Colonic mucosa (tissue), 4 donors: ENCODE results near the gene LINGO1. TPM values are rescaled to one million over a fixed set of nuclear protein-coding genes. Genes with fewer than 3 reads are reported as not detected.

Experiments
- DNase-seq: peaks from one replicate; pipeline ENCODE4 v3.0.0-alpha.2; 2020
- H3K27ac ChIP-seq: fragments of 200-600 bp; one replicate; pipeline ENCODE4 v1.8.0; 2021
- H3K27me3 ChIP-seq: fragments of 200-600 bp; one replicate; pipeline ENCODE4 v1.8.0; 2021
- H3K36me3 ChIP-seq: fragments of 200-600 bp; one replicate; pipeline ENCODE4 v1.8.0; 2021
- H3K4me1 ChIP-seq: fragments of 200-600 bp; one replicate; pipeline ENCODE4 v1.8.0; 2021; ENCODE audit warnings: mild to moderate bottlenecking
- H3K4me3 ChIP-seq: fragments of 200-600 bp; one replicate; pipeline ENCODE4 v1.8.0; 2021
- H3K9ac ChIP-seq, 2 donors: one replicate each; pipeline ENCODE4 v1.7.0; 2013; ENCODE audit warnings: control low read depth in 2 of 2, low read depth in 2 of 2, low read length in 2 of 2
- H3K9me3 ChIP-seq: fragments of 200-600 bp; one replicate; pipeline ENCODE4 v1.8.0; 2021
- intact Hi-C: fragments of 100-400 bp; cut with DNase I; formaldehyde crosslinking; loops from one replicate; pipeline ENCODE4 v1.14.1; 2022
- total RNA-seq, 2 donors: library from RNA; stranded (reverse); fragmentation: NEBNext Ultra II Directional in 1 of 2; extraction: Animal tissue kit (Norgen Biotek cat#: 25700) in 1 of 2; gene quantifications; one replicate each; pipeline ENCODE4 v1.2.1, GENCODE V29; 2021
- TF ChIP-seq, protein P1 (sequence below): fragments of 200-600 bp; IDR thresholded peaks from one replicate; pipeline ENCODE4 v1.8.0; 2022; ENCODE audit warnings: antibody characterized with exemption, mild to moderate bottlenecking
- donor health status: healthy.
- donor health status: DM: no; HTN: no; CAD: no.
- donor health status: DM: no; HTN: no; CAD: no.

Gene LINGO1
- total RNA-seq, 2 donors from 2014 or later = 0.79 to 1.1 TPM

DNA sequence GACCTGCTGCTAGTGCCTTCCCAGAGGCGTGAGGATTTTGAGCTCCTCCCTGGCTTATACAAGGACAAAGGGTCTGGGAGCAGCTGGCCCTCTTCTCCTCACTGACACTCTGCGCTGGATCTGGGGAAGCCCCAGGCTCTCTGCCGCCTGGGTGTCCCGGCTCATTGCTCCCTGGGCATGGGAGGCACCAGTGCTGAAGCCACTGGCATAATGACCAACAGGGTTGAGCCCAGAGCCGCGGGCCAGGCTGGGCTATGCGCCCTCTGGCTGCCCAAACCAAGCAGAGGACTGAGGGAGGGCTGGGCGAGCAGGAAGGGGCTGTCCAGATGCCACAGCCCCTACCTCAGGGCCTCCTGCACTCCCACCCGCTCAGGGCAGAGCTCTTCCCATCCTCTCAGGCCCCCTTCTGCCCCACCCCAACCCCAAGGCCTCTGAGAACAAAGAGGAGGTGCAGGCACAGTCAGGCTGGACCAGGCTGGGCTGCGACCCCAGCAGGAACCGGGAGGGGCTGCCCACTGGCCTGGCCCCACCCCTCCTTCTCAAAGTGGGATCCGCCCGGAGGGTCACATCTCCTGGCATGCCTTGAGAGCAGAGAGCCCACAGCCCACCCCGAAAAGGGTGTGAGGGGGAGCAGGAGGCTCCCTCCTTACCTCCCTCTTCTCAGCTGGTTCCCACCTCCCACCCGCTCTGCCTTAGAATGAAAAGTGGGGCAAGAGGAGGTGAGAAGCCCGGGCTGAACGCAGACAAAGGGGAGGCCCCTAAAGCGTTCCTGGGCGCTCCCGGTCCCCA is 1.6 kb downstream of the LINGO1 start:
- Histone ChIP-seq H3K27ac (no peak overlapping the region), H3K9me3 (no peaks in the 10 kb centered on the region), H3K36me3 (no peaks in the 10 kb centered on the region), H3K9ac (no peak overlapping the region), H3K27me3 (peaks cover 34% of the 10 kb centered on the region), H3K4me1 (peaks cover 8% of the 10 kb centered on the region), H3K4me3 (no peak overlapping the region)
- intact Hi-C loops = loop anchor here (10.0 kb wide), 1 partner anchor 244 kb away; no protein-coding TSS in a partner anchor
- DNase-seq = no peak
- TF ChIP-seq, protein P1, sequence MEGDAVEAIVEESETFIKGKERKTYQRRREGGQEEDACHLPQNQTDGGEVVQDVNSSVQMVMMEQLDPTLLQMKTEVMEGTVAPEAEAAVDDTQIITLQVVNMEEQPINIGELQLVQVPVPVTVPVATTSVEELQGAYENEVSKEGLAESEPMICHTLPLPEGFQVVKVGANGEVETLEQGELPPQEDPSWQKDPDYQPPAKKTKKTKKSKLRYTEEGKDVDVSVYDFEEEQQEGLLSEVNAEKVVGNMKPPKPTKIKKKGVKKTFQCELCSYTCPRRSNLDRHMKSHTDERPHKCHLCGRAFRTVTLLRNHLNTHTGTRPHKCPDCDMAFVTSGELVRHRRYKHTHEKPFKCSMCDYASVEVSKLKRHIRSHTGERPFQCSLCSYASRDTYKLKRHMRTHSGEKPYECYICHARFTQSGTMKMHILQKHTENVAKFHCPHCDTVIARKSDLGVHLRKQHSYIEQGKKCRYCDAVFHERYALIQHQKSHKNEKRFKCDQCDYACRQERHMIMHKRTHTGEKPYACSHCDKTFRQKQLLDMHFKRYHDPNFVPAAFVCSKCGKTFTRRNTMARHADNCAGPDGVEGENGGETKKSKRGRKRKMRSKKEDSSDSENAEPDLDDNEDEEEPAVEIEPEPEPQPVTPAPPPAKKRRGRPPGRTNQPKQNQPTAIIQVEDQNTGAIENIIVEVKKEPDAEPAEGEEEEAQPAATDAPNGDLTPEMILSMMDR = no peak

DNA sequence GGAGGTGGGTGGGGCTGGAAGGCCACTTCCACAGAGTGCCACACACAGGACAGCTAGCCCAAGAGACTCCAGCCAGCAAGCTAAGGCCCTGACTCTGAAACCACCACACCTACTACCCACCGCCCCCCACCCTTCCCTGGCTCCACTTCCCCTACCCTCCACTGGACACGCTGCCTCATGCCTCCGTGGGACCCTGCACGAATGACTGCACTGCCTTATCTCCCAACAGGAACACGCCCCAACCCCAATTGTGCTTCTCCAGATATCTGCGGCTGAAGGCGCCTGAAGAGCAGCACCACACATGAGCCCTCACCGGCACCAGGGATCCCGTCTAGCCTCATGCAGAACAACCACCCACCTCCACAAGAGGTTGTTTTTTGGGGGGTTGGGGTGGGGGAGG is 2.7 kb downstream of the LINGO1 start:
- intact Hi-C loops = loop anchor here (10.0 kb wide), 1 partner anchor 245 kb away; no protein-coding TSS in a partner anchor
- Histone ChIP-seq H3K36me3 (no peaks in the 10 kb centered on the region), H3K27ac (no peak overlapping the region), H3K9ac (no peak overlapping the region), H3K4me3 (no peak overlapping the region), H3K27me3 (peaks cover 32% of the 10 kb centered on the region), H3K4me1 (peaks cover 8% of the 10 kb centered on the region), H3K9me3 (no peaks in the 10 kb centered on the region)
- DNase-seq = no peak
- TF ChIP-seq, protein P1 = no peak

DNA sequence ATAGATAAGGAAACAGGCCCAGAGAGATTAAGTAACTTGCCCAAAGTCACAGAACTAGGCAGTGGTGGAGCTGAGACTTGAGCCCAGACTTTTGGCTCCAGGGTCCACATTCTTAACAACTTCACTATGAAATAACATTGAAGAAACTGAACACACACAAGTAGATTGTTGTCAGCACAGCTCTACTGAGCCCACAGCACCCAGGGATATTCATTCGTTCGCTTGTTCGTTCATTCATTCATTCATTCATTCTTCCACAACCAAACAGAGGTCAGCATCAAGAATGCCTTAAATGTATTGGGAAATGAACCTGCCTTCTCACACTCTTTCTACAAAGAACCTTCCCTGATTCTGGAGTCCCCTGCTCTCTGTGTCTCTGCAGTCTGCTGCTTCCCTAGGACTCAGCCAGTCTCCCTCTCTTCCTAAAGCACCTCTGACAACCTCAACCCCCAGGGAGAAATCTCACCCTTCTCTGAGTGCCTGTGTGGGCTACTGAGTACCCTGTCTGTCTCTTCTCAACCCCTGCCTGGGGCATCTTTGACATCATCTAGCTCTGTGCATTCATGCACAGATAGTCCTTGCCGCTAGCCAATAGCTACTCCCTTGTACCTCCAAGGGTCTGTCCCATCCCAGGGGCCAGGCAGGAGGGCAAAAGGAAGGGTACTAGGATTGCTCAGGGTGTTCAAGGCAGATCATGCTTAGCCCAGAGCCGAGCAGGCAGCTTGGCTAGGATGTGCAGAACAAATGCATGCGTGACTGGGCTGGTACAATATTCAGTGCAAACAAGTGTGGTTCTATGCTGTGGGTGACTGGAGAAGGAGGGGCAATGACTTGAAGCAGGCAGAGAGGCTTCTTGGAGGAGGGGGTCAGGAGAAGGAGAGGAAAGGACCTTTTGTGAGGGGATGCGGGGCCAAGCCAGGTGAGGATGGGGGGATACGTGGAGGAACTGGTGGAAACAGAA is 3.4 kb downstream of the LINGO1 start:
- H3K9ac ChIP-seq = no peak overlapping the region
- no peak overlapping the region for H3K4me3 ChIP-seq
- H3K27me3 ChIP-seq = peaks cover 29% of the 10 kb centered on the region
- no peak overlapping the region for H3K27ac ChIP-seq
- intact Hi-C loops = loop anchor here (10.0 kb wide), 1 partner anchor 245 kb away; no protein-coding TSS in a partner anchor
- no peaks in the 10 kb centered on the region for H3K36me3 ChIP-seq
- DNase-seq = no peak
- peaks cover 8% of the 10 kb centered on the region for H3K4me1 ChIP-seq
- no peaks in the 10 kb centered on the region for H3K9me3 ChIP-seq
- TF ChIP-seq, protein P1 = no peak

DNA sequence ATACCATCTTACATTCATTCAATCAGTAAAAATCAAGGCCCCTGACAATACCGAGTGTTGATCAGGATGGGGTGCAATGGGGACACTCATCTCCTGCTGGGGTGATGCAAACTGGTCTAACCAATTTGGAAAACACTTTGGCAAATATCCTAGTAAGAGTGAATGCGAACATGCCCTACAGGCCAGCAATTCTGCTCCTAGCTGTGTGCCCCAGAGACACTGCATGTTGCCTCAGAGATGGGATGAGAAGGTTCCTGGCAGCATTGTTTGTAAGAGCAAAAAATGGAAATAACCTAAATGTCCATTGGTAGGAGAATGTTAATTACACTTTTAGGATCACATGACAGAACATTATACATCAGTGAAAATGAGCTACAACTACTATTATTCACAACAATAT is 4.7 kb downstream of the LINGO1 start:
- no peak for DNase-seq
- H3K27me3 ChIP-seq = peaks cover 20% of the 10 kb centered on the region
- H3K9me3 ChIP-seq = no peaks in the 10 kb centered on the region
- H3K4me1 ChIP-seq = peaks cover 1% of the 10 kb centered on the region
- no peak overlapping the region for H3K4me3 ChIP-seq
- intact Hi-C loops = no loop called here
- no peaks in the 10 kb centered on the region for H3K36me3 ChIP-seq
- no peak overlapping the region for H3K27ac ChIP-seq
- no peak overlapping the region for H3K9ac ChIP-seq
- TF ChIP-seq, protein P1 = no peak

DNA sequence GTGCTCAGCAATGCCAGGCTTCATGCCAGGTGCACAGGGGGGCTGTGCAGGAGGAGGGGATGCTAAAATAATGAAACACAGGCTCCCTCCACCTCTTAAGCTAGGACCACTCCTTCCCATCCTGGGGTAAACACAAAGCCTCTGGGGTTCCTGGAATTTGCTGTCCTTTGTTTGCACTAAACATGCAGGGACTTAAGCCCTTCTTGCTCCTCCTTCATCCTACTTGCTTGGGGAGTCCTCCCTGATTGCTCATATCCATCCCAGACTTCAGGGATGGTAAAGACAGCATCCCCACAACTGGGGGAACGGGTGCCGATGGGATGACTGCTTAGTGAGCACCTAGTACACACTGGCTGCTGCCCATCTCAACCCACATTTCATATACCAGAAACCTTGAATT is 5.1 kb downstream of the LINGO1 start:
- Histone ChIP-seq H3K4me3 (no peak overlapping the region), H3K4me1 (no peaks in the 10 kb centered on the region), H3K9ac (no peak overlapping the region), H3K36me3 (no peaks in the 10 kb centered on the region), H3K27ac (no peak overlapping the region), H3K27me3 (peaks cover 18% of the 10 kb centered on the region), H3K9me3 (no peaks in the 10 kb centered on the region)
- no peak for DNase-seq
- intact Hi-C loops = no loop called here
- TF ChIP-seq, protein P1 = no peak
